Trophoblast cell (in vitro differentiated cells and primary cell): ENCODE results near the gene FBP1.
A peak's percentile ranks its signal among the peaks of the same experiment; 100 is the strongest.
"Not testable (repeated sequence)": the region's sequence is repeated elsewhere in the genome, so short reads cannot be mapped to it uniquely, and the experiment has no call there.

Source experiments
- DNase-seq, 2 donors: peaks; one replicate each; pipeline ENCODE4 v3.0.0-alpha.2; 2016
- H2AFZ ChIP-seq: 2 replicates; pipeline ENCODE4 v1.6.1; 2013; ENCODE audit warnings: low read length, moderate library complexity, mild to moderate bottlenecking; ENCODE audit not compliant: insufficient read depth, poor library complexity
- H2AK5ac ChIP-seq: 2 replicates; pipeline ENCODE4 v1.6.1; 2013; ENCODE audit warnings: mild to moderate bottlenecking, low read length
- H2BK120ac ChIP-seq: 2 replicates; pipeline ENCODE4 v1.6.1; 2013; ENCODE audit warnings: low read length, mild to moderate bottlenecking, moderate library complexity; ENCODE audit not compliant: insufficient read depth, poor library complexity
- H2BK12ac ChIP-seq: 2 replicates; pipeline ENCODE4 v1.6.1; 2013; ENCODE audit warnings: mild to moderate bottlenecking, low read length, moderate library complexity
- H2BK5ac ChIP-seq: 2 replicates; pipeline ENCODE4 v1.6.1; 2013; ENCODE audit warnings: low read length, low read depth, moderate library complexity, mild to moderate bottlenecking; ENCODE audit not compliant: poor library complexity
- H3K14ac ChIP-seq: 2 replicates; pipeline ENCODE4 v1.6.1; 2013; ENCODE audit warnings: mild to moderate bottlenecking, low read length
- H3K18ac ChIP-seq: 2 replicates; pipeline ENCODE4 v1.6.1; 2013; ENCODE audit warnings: mild to moderate bottlenecking, low read length
- H3K23ac ChIP-seq: 2 replicates; pipeline ENCODE4 v1.6.1; 2013; ENCODE audit warnings: low read length
- H3K27ac ChIP-seq: 2 replicates; pipeline ENCODE4 v1.5.1; 2013; ENCODE audit warnings: low read depth, mild to moderate bottlenecking, inconsistent platforms, low read length, moderate library complexity
- H3K27me3 ChIP-seq: 2 replicates; pipeline ENCODE4 v1.6.1; 2013; ENCODE audit warnings: inconsistent platforms, mild to moderate bottlenecking, low read length, moderate library complexity; ENCODE audit not compliant: insufficient read depth
- H3K36me3 ChIP-seq, 2 experiments: 1 replicate in 1 of 2; 2 replicates in 1 of 2; pipeline ENCODE4 v1.6.1; 2013; ENCODE audit warnings: low read length in 2 of 2, mild to moderate bottlenecking in 2 of 2, moderate library complexity in 1 of 2; ENCODE audit not compliant: insufficient read depth in 2 of 2, control insufficient read depth in 1 of 2
- H3K4ac ChIP-seq: 2 replicates; pipeline ENCODE4 v1.6.1; 2013; ENCODE audit warnings: low read depth, mild to moderate bottlenecking, low read length, moderate library complexity
- H3K4me1 ChIP-seq, 2 experiments: 1 replicate in 1 of 2; 2 replicates in 1 of 2; pipeline ENCODE4 v1.6.1; 2013; ENCODE audit warnings: low read length in 2 of 2, mild to moderate bottlenecking in 2 of 2, moderate library complexity in 1 of 2; ENCODE audit not compliant: insufficient read depth in 2 of 2, control insufficient read depth in 1 of 2
- H3K4me2 ChIP-seq: 2 replicates; pipeline ENCODE4 v1.6.1; 2013; ENCODE audit warnings: inconsistent platforms, mild to moderate bottlenecking, low read length, moderate library complexity
- H3K4me3 ChIP-seq: 2 replicates; pipeline ENCODE4 v1.5.1; 2013; ENCODE audit warnings: mild to moderate bottlenecking, low read depth, low read length, inconsistent platforms
- H3K79me1 ChIP-seq: one replicate; pipeline ENCODE4 v1.6.1; 2013; ENCODE audit warnings: low read length
- H3K79me2 ChIP-seq: 2 replicates; pipeline ENCODE4 v1.6.1; 2013; ENCODE audit warnings: low read length, mild to moderate bottlenecking; ENCODE audit not compliant: control insufficient read depth, insufficient read depth, poor library complexity
- H3K9ac ChIP-seq: 2 replicates; pipeline ENCODE4 v1.6.1; 2013; ENCODE audit warnings: mild to moderate bottlenecking, low read length
- H3K9me3 ChIP-seq: 2 replicates; pipeline ENCODE4 v1.6.1; 2013; ENCODE audit warnings: low read depth, mild to moderate bottlenecking, control low read depth, inconsistent platforms, low read length; ENCODE audit not compliant: insufficient read depth
- H4K12ac ChIP-seq: 2 replicates; pipeline ENCODE4 v1.6.1; 2013; ENCODE audit warnings: low read depth, mild to moderate bottlenecking, low read length, moderate library complexity
- H4K8ac ChIP-seq: 2 replicates; pipeline ENCODE4 v1.6.1; 2013; ENCODE audit warnings: low read depth, mild to moderate bottlenecking, low read length, moderate library complexity
- H4K91ac ChIP-seq: one replicate; pipeline ENCODE4 v1.6.1; 2013; ENCODE audit warnings: low read depth, mild to moderate bottlenecking, low read length, moderate library complexity
- WGBS: extraction: QIAGEN DNeasy Blood & Tissue Kit; methylation state at CpG from one replicate; pipeline ENCODE4 v1.1.7; 2013; ENCODE audit warnings: missing lambda C conversion rate; ENCODE audit not compliant: insufficient read length, insufficient coverage; ENCODE audit errors: extremely low coverage; 5-methylcytosine and 5-hydroxymethylcytosine counted together

The FBP1 gene

GRCh38 chr9:94591046-94591545 lies 48.2 kb downstream of the FBP1 start:
- not testable (repeated sequence) for H2BK12ac ChIP-seq, H3K27ac ChIP-seq, H3K23ac ChIP-seq, DNase-seq, H3K4ac ChIP-seq, H4K91ac ChIP-seq, H3K9ac ChIP-seq, H3K4me1 ChIP-seq, H3K9me3 ChIP-seq, H4K8ac ChIP-seq, H4K12ac ChIP-seq, H3K18ac ChIP-seq, H2AK5ac ChIP-seq, H2BK5ac ChIP-seq, H3K4me3 ChIP-seq, H2AFZ ChIP-seq, H3K79me2 ChIP-seq, H3K4me2 ChIP-seq, H2BK120ac ChIP-seq, H3K27me3 ChIP-seq, H3K36me3 ChIP-seq, H3K14ac ChIP-seq, H3K79me1 ChIP-seq
- no CpG with 5 or more reads among the region's 38 CpGs for WGBS

GRCh38 chr9:94588681-94589080 lies 50.6 kb downstream of the FBP1 start:
- DNase-seq, result no peak
- Histone ChIP-seq H2BK12ac (no peak overlapping the region), H3K79me1 (no peaks in the 10 kb centered on the region), H3K9ac (no peak overlapping the region), H3K27ac (no peak overlapping the region), H3K79me2 (no peaks in the 10 kb centered on the region), H3K4me1 (peaks cover 0 to 2% of the 10 kb centered on the region in 2 experiments), H3K27me3 (no peaks in the 10 kb centered on the region), H3K9me3 (no peaks in the 10 kb centered on the region), H2AK5ac (no peak overlapping the region), H3K14ac (no peak overlapping the region), H2BK120ac (no peak overlapping the region), H3K4me3 (no peak overlapping the region), H4K91ac (no peak overlapping the region), H3K23ac (no peak overlapping the region), H2BK5ac (no peak overlapping the region), H2AFZ (no peak overlapping the region), H3K18ac (no peak overlapping the region), H4K8ac (no peak overlapping the region), H4K12ac (no peak overlapping the region), H3K4me2 (no peak overlapping the region), H3K36me3 (no peaks in the 10 kb centered on the region), H3K4ac (no peak overlapping the region)
- no CpG with 5 or more reads among the region's 9 CpGs for WGBS

GRCh38 chr9:94586814-94587213 lies 52.5 kb downstream of the FBP1 start:
- Histone ChIP-seq H3K27ac (no peak overlapping the region), H4K91ac (no peak overlapping the region), H3K4me1 (peaks cover 0 to 2% of the 10 kb centered on the region in 2 experiments), H3K23ac (no peak overlapping the region), H3K9ac (no peak overlapping the region), H2BK120ac (no peak overlapping the region), H3K4me2 (no peak overlapping the region), H3K9me3 (no peaks in the 10 kb centered on the region), H3K27me3 (no peaks in the 10 kb centered on the region), H3K79me2 (no peaks in the 10 kb centered on the region), H2BK12ac (no peak overlapping the region), H3K4ac (no peak overlapping the region), H4K8ac (no peak overlapping the region), H3K36me3 (no peaks in the 10 kb centered on the region), H4K12ac (no peak overlapping the region), H3K18ac (no peak overlapping the region), H3K79me1 (no peaks in the 10 kb centered on the region), H3K14ac (no peak overlapping the region), H3K4me3 (no peak overlapping the region), H2BK5ac (no peak overlapping the region), H2AK5ac (no peak overlapping the region), H2AFZ (no peak overlapping the region)
- WGBS, result no CpG with 5 or more reads among the region's 9 CpGs
- peak in 1 of 2 donors; percentile 5 for DNase-seq

- WGBS, result no CpG with 5 or more reads among the region's 4 CpGs
- no peaks in the 10 kb centered on the region for H3K27me3 ChIP-seq
- H3K79me2 ChIP-seq, result no peaks in the 10 kb centered on the region
- H3K36me3 ChIP-seq, result no peaks in the 10 kb centered on the region
- no peak overlapping the region for H2BK120ac ChIP-seq
- H3K14ac ChIP-seq, result no peak overlapping the region
- no peaks in the 10 kb centered on the region for H3K9me3 ChIP-seq
- H4K8ac ChIP-seq, result no peak overlapping the region
- H3K4ac ChIP-seq, result no peak overlapping the region
- H4K12ac ChIP-seq, result no peak overlapping the region
- no peaks in the 10 kb centered on the region for H3K79me1 ChIP-seq
- peak in 1 of 2 donors; percentile 12 for DNase-seq
- no peak overlapping the region for H4K91ac ChIP-seq
- H3K4me1 ChIP-seq, result peaks cover 0 to 2% of the 10 kb centered on the region in 2 experiments
- H3K27ac ChIP-seq, result no peak overlapping the region
- no peak overlapping the region for H2AFZ ChIP-seq
- no peak overlapping the region for H3K18ac ChIP-seq
- H3K4me3 ChIP-seq, result no peak overlapping the region
- H2BK12ac ChIP-seq, result no peak overlapping the region
- H2AK5ac ChIP-seq, result no peak overlapping the region
- H3K4me2 ChIP-seq, result no peak overlapping the region
- H2BK5ac ChIP-seq, result no peak overlapping the region
- H3K23ac ChIP-seq, result no peak overlapping the region
- H3K9ac ChIP-seq, result no peak overlapping the region
These were observed 53.0 kb downstream of the FBP1 start for GRCh38 chr9:94586316-94586715.
